ENCODE measurements around the gene CASKIN1. TPM values are rescaled to one million over a fixed set of nuclear protein-coding genes. Genes with fewer than 3 reads are reported as not detected.

The CASKIN1 gene
- total RNA-seq, 1 experiment from 2014 or later: 4.5 TPM

GRCh38 chr16:2178321-2179106 is 17.9 kb downstream of the CASKIN1 start:
- in situ Hi-C loops (cut with HindIII; ENCODE audit: low pct_unique_long_range_greater_than_20kb, low sequenced_read_pairs): no loop called here
- Histone ChIP-seq H3K27ac (ENCODE audit: low read length) (no peak overlapping the region), H3K9me3 (ENCODE audit: control insufficient read depth, insufficient read depth, low read depth, low read length) (no peaks in the 10 kb centered on the region), H3K36me3 (ENCODE audit: control insufficient read depth, insufficient read depth, low read length) (no peaks in the 10 kb centered on the region), H3K27me3 (ENCODE audit: control insufficient read depth, insufficient read depth, low read length) (no peaks in the 10 kb centered on the region), H3K4me3 (ENCODE audit: low read depth in 2 of 2, low read length in 2 of 2) (no peak overlapping the region), H3K4me1 (ENCODE audit: control insufficient read depth, insufficient read depth, low read length) (no peaks in the 10 kb centered on the region)
- no peak for DNase-seq (ENCODE audit: low read depth, low spot score)
- intact Hi-C loops (cut with micrococcal nuclease; ENCODE audit: unreplicated experiment): no loop called here
- peak; percentile 26; the same call in 1 of the 2 replicates for ATAC-seq
- POLR2A ChIA-PET: no interaction called here
- TF ChIP-seq, protein P1, sequence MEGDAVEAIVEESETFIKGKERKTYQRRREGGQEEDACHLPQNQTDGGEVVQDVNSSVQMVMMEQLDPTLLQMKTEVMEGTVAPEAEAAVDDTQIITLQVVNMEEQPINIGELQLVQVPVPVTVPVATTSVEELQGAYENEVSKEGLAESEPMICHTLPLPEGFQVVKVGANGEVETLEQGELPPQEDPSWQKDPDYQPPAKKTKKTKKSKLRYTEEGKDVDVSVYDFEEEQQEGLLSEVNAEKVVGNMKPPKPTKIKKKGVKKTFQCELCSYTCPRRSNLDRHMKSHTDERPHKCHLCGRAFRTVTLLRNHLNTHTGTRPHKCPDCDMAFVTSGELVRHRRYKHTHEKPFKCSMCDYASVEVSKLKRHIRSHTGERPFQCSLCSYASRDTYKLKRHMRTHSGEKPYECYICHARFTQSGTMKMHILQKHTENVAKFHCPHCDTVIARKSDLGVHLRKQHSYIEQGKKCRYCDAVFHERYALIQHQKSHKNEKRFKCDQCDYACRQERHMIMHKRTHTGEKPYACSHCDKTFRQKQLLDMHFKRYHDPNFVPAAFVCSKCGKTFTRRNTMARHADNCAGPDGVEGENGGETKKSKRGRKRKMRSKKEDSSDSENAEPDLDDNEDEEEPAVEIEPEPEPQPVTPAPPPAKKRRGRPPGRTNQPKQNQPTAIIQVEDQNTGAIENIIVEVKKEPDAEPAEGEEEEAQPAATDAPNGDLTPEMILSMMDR (IDR thresholded peaks at IDR 0.05): no peak
- TF ChIP-seq SIN3A (IDR thresholded peaks at IDR 0.05; ENCODE audit: borderline replicate concordance, insufficient read depth, low read depth, low read length): no peak
- TF ChIP-seq TCF7L2 (IDR thresholded peaks at IDR 0.05; ENCODE audit: low read depth, low read length): no peak
- no peak for TF ChIP-seq POLR2AphosphoS5 (IDR thresholded peaks at IDR 0.05; ENCODE audit: low read depth, low read length)
- TF ChIP-seq REST (IDR thresholded peaks at IDR 0.05; ENCODE audit: insufficient read depth in 1 of 2, low read depth in 2 of 2, low read length in 1 of 2): no peak
- BruUV-seq (replicated peaks): no TSS peak
- CTCF ChIA-PET: no interaction called here

DNA sequence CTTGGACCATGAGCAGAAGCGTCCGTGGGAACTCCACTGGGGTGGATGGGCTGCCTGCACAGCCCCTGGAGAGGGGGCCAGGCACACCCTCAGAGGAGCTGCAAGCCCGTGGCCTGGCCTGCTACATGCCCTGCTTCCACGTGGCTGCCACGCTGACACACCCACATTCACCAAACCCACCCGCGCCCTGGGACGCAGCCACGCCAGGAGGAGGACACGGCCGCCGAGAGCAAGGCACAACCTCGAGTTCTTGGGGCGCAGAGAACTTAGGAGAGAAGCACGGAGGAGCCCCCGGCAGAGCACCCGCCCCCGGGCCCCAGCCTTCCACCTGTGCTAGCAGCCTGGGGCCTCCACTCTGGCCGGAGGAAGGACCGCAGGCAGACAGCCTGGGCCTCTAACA is 18.8 kb downstream of the CASKIN1 start:
- H3K36me3 ChIP-seq (ENCODE audit: control insufficient read depth, insufficient read depth, low read length): no peaks in the 10 kb centered on the region
- intact Hi-C loops (cut with micrococcal nuclease; ENCODE audit: unreplicated experiment) (no loop called here), in situ Hi-C loops (cut with HindIII; ENCODE audit: low pct_unique_long_range_greater_than_20kb, low sequenced_read_pairs) (no loop called here)
- no peaks in the 10 kb centered on the region for H3K9me3 ChIP-seq (ENCODE audit: control insufficient read depth, insufficient read depth, low read depth, low read length)
- BruUV-seq (replicated peaks): TSS peak; percentile 98
- no peak overlapping the region for H3K4me3 ChIP-seq (ENCODE audit: low read depth in 2 of 2, low read length in 2 of 2)
- ChIA-PET POLR2A (interaction anchor here (0.6 kb wide), 1 partner anchor 15 kb away, joined by 3 read pairs; no protein-coding TSS in a partner anchor), CTCF (no interaction called here)
- ATAC-seq (no peak), DNase-seq (ENCODE audit: low read depth, low spot score) (no peak)
- no peak overlapping the region for H3K27ac ChIP-seq (ENCODE audit: low read length)
- TF ChIP-seq, protein P1 (IDR thresholded peaks at IDR 0.05): no peak
- TF ChIP-seq POLR2AphosphoS5 (IDR thresholded peaks at IDR 0.05; ENCODE audit: low read depth, low read length): 0 out of 2 replicates have a peak, but pooled peaks have one; percentile 18
- H3K27me3 ChIP-seq (ENCODE audit: control insufficient read depth, insufficient read depth, low read length): no peaks in the 10 kb centered on the region
- H3K4me1 ChIP-seq (ENCODE audit: control insufficient read depth, insufficient read depth, low read length): no peaks in the 10 kb centered on the region

Measured in Panc1 (cell line).